ENCODE data around the gene SHISA8.

DNA sequence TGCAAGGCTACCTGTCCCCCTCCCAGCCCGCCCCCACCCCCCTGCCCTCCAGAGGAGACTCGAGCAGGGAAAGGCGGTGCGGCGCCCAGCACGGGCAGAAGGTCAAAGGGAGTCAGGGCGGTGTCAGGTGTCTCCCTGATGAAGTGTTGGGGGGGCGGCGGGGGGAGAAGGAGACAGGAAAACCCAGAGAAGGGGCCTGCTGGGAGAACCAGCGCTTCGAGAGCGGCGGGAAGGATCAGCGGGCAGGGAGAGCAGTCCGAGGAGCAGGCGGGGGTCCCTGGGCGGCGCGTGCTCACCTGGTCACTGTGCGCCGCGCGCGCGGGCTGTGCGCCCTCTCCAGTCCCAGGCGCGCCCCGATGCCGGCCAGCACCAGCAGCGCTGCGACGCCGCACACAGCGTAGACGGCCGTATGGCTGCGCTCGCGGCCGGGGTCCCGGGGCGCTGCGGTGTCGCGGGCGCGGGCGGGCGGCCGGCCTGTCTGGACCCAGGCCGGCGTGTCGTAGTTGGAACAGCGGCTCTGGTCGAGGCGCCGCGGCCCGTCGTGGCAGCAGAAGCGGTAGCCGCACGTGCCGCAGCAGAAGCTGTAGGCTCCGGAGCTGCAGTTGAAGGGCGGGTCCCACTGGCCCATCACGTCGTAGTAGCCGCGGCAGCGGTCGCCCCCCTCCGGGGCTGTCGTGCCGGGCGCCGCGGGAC, 886 bp downstream of the SHISA8 start:
- TF ChIP-seq CTCF (IDR thresholded peaks at IDR 0.05) (no peak), POLR2A (IDR thresholded peaks at IDR 0.05) (no peak), POLR2AphosphoS5 (IDR thresholded peaks at IDR 0.05; ENCODE audit: insufficient read depth in 1 of 2, low read depth in 1 of 2) (no peak)

Data from vagina (tissue), 2 donors.